CD4-positive, alpha-beta T cell treated with Interleukin-4 for 1 hour (primary cell): ENCODE results near the gene GAA.

ENCODE experiments used
- DNase-seq, 2 donors: peaks; one replicate each; pipeline ENCODE4 v3.0.0-alpha.2; 2020 to 2022

The GAA gene

DNA sequence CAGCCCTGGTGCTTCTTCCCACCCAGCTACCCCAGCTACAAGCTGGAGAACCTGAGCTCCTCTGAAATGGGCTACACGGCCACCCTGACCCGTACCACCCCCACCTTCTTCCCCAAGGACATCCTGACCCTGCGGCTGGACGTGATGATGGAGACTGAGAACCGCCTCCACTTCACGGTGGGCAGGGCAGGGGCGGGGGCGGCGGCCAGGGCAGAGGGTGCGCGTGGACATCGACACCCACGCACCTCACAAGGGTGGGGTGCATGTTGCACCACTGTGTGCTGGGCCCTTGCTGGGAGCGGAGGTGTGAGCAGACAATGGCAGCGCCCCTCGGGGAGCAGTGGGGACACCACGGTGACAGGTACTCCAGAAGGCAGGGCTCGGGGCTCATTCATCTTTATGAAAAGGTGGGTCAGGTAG lies 3.6 kb downstream of the GAA start:
- no peak for DNase-seq

DNA sequence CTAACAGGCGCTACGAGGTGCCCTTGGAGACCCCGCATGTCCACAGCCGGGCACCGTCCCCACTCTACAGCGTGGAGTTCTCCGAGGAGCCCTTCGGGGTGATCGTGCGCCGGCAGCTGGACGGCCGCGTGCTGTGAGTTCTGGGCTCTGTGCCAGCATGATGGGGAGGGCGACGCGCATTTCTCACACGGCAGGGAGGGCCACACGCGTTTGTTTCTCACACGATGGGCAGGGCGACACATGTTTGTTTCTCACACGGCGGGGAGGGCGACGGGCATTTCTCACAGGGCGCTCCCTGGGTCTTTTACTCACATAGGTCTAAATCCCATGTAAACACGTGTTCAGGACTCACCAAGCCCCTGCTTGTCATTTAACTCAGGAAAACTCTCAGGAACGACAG lies 4.4 kb downstream of the GAA start:
- DNase-seq, result no peak

GRCh38 chr17:80106176-80106575 lies 4.8 kb downstream of the GAA start:
- no peak for DNase-seq

GRCh38 chr17:80106751-80107150 lies 5.4 kb downstream of the GAA start:
- no peak for DNase-seq

DNA sequence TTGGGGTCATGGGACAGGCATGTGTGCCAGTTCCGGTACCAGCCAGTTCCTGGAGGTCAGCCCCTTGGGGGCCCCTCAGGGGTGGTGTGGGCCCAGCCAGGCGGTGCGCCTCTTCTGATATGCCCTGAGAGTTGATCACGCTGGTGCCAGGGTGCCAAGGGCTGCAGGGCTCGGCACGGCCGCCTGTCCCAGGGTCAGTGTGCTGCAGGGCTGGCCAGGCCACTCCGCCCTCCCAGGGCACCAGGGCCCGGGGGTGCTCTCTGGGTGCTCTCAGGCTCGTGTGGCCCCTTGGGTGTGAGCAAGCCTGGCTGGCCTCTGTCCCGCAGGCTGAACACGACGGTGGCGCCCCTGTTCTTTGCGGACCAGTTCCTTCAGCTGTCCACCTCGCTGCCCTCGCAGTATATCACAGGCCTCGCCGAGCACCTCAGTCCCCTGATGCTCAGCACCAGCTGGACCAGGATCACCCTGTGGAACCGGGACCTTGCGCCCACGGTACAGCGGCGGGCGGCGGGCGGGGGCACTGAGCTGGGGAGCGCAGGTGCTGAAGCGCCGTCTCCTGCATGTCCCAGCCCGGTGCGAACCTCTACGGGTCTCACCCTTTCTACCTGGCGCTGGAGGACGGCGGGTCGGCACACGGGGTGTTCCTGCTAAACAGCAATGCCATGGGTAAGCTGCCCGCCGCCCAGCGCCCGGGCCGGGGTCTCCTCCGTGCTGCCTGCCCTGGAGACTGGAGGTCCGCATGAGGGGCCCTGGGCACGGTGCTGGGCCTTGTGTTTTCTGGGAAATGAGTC lies 6.0 kb downstream of the GAA start:
- DNase-seq, result no peak

DNA sequence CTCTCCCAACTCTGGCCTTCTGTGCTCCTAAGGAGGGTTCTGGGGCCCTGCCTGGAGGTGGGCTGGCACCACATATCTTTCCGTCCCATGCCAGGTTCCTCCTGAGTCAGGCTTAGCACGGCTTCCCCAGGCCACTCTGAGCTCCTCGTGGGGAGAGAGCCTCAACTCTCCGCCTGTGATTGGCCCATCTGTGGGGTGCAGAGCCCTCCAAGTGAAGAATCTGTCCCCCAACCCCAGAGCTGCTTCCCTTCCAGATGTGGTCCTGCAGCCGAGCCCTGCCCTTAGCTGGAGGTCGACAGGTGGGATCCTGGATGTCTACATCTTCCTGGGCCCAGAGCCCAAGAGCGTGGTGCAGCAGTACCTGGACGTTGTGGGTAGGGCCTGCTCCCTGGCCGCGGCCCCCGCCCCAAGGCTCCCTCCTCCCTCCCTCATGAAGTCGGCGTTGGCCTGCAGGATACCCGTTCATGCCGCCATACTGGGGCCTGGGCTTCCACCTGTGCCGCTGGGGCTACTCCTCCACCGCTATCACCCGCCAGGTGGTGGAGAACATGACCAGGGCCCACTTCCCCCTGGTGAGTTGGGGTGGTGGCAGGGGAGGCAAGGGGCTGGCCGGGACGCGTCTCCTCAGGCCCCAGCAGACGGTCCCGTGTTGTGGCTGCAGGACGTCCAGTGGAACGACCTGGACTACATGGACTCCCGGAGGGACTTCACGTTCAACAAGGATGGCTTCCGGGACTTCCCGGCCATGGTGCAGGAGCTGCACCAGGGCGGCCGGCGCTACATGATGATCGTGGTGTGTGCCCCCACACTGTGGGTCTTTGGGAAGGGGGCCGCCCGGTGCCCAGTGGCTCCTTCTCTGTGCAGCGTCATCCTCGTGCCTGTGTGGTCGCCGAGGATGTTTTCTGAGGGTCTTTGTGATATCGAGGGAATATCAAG lies 6.9 kb downstream of the GAA start:
- DNase-seq, result no peak

- no peak for DNase-seq
These were observed 7.8 kb downstream of the GAA start for GRCh38 chr17:80109066-80109660.

DNA sequence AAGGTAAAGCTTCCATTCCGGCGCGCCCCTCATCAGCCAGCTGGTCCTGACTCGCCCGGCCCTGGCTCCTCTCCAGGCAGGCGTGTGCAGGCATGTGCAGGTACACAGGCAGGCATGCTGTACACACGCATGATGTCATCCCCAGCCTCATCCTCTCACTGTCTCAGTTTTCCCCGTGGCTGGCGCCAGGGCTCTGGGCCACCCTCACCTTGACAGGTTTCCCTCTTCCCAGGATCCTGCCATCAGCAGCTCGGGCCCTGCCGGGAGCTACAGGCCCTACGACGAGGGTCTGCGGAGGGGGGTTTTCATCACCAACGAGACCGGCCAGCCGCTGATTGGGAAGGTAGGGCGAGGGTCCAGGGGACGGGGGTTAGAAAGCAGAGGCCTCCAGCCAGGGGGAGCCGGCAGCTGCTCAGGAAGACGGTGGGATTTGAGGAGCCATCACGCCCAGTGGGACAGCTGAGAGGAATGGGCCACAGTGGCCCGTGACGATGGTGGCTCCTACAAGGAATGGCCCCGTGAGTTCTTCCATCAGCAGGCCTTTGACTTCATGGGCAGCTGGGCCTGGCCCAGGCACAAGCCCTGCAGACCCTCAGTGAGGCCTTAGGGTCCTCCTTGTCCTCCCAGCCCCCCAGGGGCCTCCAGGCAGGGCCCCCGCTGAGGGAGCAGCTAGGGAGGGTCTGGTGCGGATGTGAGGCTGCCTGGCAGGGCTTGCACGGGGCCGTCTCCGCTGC lies 8.5 kb downstream of the GAA start:
- no peak for DNase-seq

- DNase-seq, result no peak
These were observed 9.0 kb downstream of the GAA start for GRCh38 chr17:80110447-80110812.

DNA sequence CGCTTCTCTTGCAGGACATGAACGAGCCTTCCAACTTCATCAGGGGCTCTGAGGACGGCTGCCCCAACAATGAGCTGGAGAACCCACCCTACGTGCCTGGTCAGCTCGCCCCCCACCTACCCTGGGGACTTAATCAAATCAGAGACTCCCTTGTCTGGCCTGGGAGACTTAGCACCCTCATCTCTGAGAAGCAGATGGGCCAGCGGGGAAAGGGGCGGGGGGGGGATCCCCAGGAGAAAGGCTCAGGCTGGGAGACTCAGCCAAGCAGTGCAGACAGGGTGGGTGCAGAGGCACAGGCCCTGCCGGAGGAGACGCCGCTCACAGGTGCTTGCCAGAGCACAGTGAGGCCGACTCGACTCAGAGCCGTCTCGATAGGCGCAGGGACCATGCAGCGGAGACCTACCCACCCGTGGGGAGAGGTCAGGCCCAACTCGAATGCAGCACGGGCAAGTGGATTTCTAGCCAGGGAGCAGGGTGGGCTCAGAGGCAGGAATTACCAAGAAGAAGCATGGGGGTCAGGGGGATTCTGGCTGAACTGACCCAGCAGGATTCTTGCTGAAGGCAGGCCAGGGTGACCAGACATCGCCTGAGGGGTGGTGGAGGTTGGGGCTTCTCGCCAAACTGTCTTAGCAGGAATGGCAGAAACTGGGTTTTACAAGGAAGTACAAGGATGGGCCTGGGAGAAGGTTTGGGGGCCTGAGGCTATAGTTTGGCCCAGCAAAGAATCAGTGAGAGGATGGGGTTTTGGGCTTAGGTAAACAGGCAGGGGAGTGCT lies 9.7 kb downstream of the GAA start:
- DNase-seq, result no peak

DNA sequence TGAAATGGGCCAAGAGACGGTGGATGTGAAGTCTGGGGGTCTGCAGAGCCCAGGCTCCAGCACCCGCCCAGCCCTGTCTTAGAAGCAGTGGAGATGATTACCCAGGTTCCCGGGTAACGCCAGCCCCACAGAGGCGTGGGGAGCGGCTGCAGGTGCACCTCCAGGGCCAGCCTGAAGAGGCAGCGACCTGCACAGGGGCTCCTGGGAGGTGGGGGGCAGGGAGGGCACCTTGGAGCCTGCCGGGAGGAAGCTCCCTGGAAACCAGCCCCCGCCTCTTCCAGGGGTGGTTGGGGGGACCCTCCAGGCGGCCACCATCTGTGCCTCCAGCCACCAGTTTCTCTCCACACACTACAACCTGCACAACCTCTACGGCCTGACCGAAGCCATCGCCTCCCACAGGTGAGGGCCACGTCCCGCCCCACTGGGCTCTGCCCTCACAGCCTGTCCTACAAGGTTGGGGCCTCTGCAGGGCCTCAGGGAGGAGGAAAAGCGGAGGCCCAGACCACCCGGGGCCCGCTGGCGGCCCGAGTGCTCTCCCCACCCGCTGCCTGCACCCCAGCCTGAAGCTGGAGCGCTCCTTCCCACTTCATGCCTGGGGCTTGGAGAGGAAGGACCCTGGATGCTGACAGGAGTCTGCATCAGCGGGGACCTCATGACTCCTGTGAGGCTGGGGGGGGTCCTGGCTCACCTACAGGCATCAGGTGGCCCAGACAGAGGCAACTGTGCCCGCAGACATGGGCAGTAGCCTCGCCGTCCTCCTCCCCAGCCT lies 10.5 kb downstream of the GAA start:
- DNase-seq, result no peak

- no peak for DNase-seq
These were observed 11.2 kb downstream of the GAA start for GRCh38 chr17:80112471-80113032.

DNA sequence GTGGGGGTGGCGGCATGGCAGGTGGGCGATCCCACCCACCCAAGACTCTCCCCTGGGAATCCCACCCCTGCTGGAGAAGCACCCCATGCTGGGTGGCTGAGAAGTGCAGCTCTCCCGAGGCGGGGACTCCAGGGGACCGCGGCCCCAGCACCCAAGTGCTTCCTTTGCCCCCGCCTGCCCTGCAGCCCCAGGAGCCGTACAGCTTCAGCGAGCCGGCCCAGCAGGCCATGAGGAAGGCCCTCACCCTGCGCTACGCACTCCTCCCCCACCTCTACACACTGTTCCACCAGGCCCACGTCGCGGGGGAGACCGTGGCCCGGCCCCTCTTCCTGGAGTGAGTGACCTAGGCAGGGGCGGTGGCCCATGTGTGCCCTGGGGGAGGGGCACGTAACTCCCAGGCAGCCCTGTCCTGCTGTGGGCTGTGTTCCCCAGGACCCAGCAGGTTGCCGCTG lies 11.7 kb downstream of the GAA start:
- DNase-seq, result no peak

GRCh38 chr17:80114758-80115157 lies 13.4 kb downstream of the GAA start:
- no peak for DNase-seq

DNA sequence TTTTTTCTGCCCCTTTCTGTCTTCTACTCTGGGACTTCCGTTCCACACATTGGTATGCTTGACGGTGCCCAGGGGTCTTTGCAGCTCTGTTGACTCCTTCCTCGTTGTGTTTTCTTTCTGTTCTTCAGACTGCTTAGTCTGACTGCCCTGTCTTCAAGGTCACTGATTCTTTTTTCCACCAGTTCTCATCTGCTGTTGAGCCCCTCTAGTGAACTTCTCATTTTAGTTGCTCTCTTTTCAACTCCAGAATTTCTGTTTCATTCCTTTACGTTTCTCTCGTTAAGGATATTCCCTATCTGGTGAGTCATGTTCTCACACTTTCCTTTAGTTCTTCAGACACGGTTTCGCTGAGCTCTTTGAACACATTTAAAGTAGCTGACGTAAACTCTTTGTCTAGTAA lies 13.8 kb downstream of the GAA start:
- DNase-seq, result no peak

DNA sequence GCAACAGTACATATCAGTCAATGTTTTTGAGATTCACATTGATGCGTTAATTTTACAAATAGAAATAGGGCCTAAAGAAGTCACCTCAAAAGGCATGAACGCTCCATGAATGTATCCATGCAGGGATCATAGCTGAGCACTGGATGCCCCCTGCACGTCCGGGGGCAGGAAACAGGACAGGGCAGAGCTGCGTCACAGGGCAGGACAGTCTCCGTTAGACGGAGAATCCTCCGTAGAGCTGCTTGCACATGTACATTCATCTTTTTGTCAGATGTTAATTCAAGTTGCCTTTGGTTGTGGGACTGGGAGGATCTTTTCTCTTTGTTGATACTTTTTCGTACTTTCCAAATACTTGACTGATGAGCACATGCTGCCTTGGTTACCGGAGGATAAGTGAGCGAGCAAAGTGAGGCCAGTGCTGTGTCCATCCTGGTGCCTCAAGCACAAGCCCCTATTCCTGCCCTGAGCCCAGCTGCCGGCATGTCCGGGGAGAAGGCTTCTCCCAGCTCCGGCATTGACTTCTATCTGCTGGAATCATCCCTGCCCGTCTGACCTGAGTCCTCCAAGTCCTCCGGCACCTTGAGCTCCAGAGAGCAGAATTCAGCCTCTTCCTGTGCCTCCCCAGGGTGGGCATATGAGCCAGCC lies 15.0 kb downstream of the GAA start:
- no peak for DNase-seq

DNA sequence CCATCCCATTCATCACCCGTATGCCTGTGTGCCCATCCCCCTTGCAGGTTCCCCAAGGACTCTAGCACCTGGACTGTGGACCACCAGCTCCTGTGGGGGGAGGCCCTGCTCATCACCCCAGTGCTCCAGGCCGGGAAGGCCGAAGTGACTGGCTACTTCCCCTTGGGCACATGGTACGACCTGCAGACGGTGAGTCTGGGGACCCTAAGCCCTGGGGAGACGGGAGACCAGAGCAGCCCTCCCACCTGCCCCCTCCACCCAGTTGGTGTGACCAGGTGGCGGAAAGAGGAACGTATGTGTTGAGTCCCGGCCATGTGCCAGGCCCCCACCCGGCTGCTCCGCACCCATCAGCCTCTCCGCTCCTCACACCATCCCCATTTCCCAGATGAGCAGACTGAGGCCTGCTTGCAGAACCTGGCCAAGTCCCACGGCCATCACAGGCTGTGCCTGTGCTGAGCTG lies 15.6 kb downstream of the GAA start:
- DNase-seq, result no peak

- no peak for DNase-seq
These were observed 16.4 kb downstream of the GAA start for GRCh38 chr17:80117491-80118401.

DNA sequence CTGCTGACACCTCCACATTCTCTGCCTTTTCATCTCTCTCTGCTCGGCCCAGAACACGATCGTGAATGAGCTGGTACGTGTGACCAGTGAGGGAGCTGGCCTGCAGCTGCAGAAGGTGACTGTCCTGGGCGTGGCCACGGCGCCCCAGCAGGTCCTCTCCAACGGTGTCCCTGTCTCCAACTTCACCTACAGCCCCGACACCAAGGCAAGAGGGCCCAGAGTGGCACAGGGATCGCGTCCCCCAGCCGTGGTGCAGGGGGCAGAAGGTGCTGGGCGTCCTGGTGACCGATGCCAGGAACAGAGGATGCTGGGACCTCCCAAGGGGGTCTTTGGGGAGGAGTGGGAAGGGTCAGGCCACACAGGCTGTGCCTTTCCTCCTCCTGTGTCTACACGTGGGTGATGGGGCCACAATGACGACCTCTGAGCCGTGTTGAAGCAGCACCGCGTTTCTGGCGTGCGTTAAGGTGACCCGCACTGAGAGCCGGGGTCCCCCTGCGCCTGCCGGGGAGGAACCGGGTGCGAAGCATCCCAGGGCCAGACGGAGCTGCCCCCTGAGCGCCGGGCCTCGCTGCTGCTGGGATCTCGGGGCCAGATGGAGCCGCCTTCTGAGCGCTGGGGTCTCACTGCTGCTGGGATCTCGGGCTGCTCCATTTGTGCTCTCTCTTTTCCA lies 17.4 kb downstream of the GAA start:
- no peak for DNase-seq
